Stimulated activated CD8-positive, alpha-beta memory T cell treated with anti-CD3 and anti-CD28 coated beads, Interleukin-7, amount 100 ng/mL, for 48 hours (primary cell): ENCODE data around the gene CYBA.

Source experiments
- DNase-seq, 2 donors: peaks; one replicate each; pipeline ENCODE4 v3.0.0-alpha.2; 2020; ENCODE audit warnings: low read depth in 1 of 2; ENCODE audit errors: extremely low read depth in 1 of 2

Gene CYBA

DNA sequence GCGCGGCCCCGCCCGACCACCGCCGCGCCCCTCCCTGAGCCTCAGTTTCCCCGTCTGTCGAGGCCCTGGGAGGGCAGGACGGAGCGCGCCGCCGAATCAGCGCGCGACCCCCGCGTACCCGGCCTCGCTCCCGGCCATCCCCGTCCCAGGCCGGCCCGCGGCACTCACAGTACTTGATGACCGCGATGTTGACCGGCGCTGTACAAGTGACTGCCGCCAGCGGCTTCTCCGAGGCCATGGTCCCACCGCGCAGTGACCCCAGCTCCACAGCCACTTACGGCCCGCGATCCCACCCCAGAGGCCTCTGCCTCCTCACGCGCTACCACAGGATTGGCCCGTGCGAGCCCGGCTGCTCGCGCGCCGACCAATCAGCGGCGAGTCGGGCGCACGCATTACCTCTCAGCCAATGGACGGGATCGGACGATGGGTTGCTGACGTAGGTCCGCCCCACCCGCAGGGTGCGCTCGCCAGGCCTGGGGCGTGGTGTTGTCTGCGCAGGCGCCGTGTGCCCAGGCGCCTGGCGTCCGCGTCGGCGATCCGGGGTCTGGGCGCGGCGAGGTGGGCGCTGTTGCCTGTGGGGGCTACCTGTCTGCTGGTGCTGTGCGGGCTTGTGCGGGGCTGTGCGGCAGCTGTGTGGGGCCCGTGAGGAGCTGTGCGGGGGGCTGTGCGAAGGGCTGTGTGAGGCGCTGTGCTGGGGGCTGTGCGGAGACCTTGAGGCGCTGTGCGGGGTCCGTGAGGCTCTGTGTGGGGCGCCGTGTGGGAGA is 12.2 kb upstream of the CYBA start, which contains the start of gene MVD:
Gene MVD (minus strand): TSS at position 249 of the 764 bp plus-strand sequence. CDS start 11 bp downstream, at position 238.
- peak; percentile 90 to 95 for DNase-seq

DNA sequence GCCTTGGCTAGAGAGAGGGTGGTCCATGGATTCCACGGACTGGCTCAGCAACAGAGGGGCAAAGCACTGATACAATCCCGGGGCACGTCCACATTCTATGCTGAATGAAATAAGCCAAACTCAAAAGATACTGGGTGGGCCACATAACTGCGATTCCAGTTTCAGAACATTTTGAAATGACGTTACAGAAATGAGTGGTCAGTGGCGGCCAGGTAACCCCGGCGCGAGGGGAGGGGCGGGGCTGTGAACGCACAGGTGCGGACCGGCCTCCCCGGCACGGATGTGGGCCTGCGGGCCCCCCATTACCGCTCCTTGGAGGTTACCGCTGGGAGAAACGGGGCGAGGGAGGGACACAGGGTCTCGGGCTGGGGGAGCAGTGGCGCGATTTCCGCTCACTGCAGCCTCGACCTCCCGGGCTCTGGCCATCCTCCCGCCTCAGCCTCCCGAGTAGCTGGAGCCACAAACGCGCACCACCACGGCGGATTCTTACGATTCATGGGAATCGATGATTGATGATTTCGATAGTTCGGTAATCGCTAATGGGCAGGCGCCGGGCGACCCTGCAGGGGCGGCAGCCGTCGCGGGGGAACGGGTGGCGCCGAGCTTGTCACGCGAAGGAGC is 11.5 kb upstream of the CYBA start:
- DNase-seq: no peak

DNA sequence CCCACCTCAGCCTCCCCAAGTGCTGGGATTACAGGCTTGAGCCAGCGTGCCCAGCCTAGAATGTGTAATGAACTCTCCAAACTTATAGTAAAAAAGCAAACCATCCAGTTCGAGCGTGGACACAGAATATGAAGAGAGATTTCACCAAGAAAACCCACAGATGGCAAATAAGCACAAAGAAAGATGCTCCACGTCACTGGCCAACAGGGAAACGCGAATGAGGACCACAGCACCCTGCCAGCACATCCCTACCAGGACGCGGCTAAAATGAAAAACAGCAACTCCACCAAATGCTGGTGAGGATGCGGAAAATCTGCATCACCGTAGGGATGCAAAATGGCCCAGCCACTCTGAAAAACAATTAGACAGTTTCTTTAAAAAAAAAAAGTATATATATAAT is 10.6 kb upstream of the CYBA start:
- no peak for DNase-seq

DNA sequence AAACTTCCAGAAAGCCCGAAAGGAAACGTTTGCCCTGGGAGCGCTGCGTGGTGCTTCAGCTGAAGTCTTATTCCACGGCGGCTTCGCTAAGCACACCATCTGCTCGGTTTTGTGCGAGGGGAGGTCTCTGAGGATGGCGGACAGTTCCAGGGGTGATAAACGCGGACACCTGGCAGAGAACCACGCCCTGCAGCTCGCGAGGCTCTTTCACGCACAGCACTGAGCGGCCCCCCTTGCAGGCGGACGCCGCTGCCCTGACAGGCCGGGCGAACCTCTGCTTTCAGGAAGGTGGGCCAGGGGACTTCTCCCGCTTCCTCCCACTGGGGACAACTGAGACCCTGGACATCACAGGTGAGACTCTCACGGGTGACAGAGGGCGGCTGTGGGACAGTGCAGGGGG is 8.3 kb upstream of the CYBA start:
- no peak for DNase-seq

DNA sequence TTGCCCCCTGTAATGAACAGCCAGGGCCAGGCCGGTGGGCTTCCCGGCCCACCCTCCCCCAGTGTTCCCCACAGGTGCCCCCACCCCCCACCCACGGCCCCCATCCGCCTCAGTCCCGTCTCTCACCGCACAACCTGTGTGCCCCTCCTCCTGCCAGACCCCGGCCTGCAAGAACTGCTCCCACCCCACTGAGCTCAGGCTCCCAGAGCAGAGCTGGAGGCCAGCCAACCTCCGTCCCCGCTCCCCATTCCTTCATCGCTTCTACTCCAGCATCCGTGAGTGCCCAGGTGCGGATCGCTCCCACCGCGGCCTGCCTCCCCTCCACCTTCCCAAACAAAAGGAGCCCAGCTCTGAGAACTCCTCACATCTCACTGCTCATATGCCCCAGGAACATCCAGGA is 7.9 kb upstream of the CYBA start:
- no peak for DNase-seq

DNA sequence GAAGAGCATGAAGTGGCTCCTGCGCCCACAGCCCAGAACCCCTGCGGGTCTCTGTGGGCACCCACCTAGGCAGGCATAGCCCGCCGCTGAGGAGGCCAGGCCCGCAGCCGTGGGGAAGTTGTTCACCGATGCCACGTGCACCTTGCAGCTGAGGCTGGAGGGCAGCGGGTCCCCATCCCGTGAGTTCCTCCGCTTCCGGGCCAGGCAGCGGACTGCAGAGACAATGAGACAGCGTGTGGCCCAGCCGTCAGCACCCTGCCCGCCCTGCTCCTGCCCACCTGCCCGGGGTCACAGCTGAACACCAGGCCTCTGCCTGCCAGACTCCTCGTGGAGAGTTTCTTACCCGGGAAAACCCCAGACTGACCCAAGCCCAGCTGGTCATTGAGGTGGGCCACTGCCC is 6.5 kb upstream of the CYBA start:
- no peak for DNase-seq

DNA sequence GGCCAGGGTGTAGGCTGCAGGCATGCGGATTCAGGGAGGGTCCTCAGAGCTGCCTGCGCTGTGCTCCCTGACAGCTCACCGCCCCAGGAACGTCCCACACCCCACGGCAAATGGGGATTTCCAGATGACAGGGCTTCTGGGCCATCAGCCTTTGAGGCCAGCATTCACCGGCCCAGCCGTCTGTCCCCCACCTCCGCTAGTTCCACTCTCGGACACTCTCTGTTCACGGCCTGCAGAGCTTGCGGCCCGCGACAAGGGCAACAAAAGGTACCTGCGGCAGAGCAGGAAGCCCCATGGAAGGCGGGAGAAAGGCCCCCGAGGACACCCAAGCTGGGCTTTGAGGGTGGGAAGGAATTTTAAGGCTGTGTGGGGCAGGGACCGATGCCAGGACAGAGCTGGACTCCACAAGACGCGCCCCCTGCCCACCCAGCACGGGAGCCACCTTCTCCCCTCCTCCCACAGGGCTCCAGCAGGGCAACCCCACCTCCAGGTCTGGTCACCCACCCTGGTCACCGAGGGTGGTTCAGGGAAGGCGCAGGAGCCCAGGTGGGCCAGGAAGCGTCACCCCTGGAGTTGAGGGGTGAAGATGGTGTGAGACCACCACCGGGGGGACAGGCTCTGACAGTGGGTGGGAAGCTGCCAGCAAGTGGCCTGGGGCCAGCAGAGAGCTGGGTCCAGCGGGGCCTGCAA is 5.6 kb upstream of the CYBA start:
- DNase-seq: no peak

DNA sequence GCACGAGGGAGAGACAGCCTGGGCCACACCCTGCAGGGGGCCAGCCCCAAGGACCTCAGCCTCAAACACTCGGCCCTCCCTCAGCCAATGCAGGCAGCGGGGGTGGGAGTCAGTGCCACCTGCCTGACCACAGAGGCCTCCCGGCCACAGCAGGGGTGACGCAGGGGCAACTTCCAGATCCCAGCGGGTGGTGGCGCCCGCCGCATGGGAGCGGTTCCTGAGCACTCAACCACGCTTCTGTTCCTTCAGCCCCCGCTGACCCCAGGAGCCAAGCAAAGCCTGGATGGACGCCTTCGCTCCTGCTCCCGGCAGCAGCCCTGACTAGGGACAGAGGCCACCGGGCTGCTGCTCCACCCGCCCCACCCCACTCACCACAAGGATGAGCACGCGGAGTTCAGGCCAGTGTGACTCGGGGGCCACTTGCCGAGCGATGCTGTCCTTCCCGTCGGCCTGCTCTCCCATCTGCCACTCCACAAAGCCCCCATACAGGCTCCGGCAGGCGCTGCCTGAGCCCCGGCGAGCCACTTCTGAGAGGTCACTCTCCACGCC is 5.0 kb upstream of the CYBA start:
- DNase-seq: no peak

DNA sequence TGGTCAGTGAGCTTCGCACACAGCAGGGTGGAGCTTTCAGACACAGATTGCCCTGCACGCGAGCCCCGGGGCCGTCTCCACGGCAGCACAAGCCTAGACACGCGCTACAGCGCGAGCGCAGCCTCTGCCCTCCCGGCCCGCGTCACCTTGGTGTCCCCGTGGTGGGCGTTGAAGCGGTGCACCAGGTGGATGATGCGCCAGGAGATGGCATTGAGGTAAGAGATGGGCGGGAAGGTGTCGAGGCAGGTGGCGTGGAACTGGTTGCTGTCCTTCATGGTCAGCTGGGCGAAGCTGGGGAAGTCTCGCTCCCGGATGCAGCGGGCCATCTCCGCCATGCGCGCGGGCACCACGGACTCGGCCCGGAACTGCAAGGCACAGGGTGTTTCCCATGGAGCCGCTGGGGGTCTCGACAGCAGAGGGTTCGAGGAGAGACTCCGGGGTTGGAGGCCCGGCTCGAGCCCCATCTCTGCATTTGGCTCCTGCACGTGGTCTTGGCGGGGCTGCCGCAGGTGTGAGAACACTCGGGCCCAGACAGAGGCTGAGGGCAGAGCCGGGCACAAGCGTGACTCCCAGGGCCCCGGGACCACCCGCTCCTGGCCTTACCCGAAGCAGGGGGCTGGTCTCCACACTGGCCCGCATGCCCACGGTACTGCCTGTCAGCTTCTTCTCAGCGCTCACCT is 4.3 kb upstream of the CYBA start:
- no peak for DNase-seq

DNA sequence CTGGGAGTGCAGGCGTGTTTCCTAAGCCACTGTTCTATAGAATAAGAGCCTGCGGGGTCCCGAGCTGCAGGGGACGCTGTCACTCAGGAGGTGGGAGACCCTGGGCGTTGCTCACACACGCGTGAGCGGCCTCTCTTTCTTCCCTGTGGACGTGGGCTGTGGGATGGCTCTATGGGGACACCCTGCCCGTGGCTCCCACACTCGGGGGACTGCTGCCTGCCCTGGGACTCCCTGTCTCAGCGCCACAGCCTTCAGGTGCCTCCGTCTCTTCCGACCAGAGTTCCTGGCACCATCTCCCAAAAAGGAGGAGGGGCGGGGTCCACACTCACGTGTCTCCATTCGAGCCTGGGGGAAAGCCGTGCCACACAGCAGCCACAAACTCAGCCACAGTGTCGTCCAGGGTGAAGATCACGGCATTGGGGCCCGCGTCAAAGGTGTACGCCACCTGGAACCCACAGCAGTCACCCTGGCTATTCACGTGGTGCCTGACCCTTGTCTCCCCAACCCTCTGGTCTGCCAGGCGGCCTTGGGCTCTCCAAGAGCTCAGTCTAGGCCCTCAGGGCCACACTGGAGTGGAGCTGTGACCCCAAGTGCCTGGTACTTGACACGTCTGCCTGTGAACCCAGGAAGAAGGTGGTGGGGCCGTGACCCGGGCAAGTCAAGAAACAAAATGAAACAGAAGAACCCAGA is 3.7 kb upstream of the CYBA start:
- DNase-seq: no peak

DNA sequence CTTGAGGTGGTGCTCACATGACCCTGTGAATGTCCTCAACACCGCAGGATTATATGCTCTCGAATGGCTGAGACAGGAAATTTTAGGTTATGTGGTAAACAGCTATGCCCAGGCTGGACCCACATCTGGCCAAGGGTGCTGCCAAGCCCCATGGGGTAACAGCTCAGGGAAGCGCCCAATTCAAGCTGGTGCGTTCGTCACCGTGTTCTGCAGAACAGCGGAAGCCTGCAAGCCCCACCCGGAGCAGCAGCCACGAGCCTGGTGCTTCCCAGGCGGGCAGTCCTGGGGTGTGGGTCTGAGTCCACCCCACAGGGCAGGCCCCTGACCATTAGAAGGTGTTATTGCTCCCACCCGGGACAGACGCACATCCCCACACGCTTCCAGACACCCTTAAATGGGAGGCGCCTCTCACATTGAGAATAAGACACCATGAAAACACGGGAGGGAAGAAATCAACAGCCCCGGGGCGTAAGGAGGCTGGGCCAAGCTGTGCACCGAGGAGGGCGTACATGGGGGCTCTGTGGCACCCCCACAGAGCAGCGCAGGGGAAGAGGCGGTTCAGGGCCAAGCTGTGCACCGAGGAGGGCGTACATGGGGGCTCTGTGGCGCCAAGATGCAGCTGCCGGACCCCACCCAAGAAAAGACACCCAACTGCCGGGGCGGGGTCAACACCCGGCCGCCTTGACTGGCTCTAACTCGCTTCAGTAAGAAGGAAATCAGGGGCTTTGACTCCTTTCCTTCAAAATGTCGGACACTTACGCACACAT is 2.9 kb upstream of the CYBA start:
- no peak for DNase-seq

DNA sequence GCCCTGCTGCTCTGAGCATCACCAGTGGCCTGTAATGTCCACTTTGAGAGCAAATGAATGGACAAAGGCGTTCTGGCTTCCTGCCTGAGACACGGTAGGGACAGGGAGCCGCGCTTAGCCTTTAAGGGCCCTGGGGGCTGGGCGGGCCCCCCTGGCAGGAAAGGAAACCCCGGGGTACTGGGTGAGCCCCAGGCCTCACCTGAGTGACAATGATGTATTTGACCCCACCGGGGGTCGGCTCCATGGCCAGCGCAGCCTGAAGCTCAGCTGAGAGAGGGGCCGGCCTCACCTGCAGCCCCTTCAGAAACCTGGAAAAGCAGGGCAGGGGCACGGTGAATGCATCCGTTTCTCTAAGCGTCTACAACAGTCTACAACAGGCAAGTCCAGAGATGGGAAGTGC is 2.2 kb upstream of the CYBA start:
- no peak for DNase-seq

DNA sequence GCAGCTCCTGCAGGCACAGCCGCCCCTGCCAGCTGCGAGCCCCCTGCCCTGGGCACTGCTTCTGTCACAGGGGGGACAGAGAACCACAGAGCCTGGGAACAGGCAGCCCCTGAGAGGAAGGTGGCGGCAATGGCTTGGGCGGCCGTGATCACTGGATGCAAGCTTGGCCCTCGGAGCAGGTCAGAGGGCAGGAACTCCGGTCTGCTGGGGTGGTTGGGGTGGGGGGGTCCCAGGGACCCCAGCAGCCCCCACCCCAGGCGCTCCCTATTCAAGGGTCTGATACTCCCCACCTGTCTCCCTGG is 1.9 kb upstream of the CYBA start:
- no peak for DNase-seq

DNA sequence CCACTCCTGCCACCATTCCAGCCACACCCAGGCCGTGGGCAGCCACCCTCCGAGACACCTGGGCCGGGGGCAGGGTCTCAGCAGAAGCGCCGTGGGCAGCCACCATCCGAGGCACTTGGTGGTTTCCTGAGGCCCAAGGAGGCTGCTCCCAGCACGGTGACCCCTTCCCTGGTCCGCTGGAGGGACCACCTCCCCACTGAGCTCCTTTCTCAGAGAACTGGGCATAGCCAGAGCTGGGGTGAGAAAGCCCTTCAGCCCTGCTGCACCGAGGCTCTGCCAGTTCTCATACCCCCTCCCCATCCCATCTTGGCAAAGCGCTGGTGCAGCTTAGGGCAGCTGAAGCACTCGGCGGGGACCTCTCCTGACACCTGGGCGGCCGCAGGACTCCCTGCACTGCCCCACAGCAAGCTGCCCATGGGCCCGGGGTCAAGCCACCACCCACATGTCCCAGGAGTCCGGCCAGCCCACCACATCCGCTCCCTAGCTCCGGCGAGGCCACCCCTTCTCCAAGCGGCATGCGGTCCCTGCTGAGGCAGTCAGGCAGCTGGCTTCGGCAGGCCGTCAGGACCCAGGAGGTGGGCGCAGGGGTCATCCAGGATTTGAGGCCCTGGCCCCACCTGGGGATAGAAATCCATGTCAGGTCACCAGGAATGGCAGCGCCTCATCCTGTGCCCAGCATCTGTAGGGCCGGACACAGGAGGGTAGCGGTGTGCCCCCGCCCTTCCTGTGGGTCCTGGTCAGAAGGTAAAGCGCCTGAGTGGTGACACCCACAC is 1.3 kb upstream of the CYBA start:
- no peak for DNase-seq

DNA sequence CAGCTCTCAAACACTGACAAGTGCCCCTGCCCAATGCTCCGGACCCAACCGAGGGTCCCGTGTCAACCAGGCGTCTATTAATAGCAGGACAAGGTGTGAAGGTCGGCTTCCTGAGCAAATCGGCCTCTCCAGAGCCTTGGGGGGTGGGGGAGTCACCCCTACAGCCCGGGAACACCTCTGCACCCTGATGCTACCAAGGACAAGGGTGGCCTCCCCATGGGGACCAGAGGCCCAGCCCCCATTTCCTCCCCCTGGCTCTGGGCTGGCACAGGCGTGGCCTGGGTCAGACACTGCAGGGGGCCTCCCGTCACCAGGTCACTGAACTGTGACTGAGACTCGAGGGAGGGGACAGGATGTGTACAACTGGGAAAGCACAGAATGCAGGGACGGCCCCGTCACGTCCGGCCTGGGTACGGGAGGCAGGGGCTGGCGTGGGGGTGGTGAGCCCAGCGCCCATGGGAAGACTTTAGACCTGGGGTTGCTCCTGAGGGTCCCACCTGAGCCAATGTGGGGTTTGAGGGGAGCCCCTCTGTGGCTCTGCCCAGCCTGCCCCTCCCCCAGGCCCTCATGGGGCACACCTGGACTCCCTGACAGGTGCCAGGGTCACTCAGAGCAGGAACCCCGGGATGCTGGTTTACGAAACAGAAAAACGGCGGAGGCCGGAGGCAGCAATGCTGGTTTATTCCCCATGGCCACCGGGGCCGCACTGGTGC is 579 bp upstream of the CYBA start:
- DNase-seq: peak; percentile 63 to 87

DNA sequence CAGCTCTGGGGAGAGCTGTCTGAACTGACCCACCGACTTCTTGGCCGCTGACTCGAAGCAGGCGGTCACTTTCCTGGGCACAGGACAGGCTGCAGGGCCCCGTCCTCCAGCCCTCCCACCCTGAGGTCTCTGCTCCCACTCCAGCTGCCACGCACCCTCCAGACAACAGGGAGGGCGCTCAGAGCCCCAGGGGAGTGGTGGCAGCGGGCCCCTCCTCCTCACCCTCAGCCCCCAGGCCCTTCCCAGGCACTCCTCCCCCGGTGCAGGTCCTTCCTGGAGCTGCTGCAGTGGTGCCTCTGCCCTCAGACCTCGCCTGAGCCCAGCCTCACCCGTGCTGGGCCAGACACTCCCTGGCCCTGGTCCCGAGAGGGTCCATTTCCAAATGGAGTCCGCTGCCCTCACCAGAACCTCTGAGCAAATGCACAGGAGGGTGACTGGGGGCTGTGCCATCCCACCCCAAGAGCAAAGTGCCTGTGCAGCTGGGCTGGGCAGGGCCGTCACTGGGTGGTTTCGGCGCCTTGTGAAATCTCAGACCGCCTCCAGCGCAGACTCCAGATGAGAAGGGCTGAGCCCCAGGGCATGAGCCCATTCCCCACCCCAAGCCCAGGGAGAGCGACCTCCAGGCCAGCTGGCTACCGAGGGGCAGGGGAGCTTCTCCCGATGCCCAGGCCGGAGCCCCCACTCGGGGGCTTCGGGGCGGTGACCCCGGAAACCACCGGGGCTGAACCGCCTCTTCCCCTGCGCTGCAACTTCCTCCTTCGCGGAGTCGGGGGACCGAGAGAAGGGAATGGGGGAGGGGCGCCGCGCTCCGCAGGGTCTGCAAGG is 717 bp downstream of the CYBA start:
- no peak for DNase-seq

DNA sequence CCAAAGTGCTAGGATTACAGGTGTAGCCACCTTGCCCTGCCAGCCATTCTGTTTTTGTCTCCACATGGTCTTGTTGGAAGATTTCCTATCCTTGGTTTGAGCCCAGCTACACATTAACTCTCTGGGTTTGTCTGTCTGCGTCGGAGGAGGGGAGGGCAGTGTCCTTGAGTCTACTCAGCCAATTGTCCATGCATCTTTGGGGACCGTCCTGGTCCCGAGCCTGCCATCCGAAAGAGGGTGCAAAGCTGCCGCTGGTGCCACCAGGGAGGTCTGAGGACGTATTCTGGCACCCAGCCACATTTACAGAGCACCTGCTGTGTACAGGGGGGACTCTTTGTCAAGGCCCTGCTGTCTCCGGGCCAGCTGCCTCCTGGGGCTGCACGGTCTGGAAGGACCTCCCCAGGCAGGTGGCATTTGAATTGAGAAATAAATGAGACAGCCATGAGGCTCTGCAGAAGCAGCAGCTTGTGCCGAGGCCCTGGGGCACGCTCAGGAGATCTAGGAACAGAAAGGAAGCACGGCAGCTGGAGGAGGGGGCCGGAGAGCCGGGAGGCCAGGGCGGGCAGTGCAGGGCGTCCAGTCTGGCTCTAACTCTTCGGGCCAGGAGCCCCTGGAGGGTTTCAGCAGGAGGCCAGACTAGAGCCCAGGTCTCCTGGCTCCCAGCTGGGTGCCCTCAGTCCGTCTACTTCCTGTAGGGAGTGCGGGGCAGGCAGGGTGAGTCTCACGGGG is 1.5 kb downstream of the CYBA start:
- no peak for DNase-seq
